ENCODE data around the gene EIPR1. TPM values are rescaled to one million over a fixed set of nuclear protein-coding genes. Genes with fewer than 3 reads are reported as not detected.

Gene EIPR1
- total and polyA plus RNA-seq, 2 donors (not counting 3 experiments of a cell fraction or from before 2014, with no cell fraction given): 30.8 to 57.3 TPM

DNA sequence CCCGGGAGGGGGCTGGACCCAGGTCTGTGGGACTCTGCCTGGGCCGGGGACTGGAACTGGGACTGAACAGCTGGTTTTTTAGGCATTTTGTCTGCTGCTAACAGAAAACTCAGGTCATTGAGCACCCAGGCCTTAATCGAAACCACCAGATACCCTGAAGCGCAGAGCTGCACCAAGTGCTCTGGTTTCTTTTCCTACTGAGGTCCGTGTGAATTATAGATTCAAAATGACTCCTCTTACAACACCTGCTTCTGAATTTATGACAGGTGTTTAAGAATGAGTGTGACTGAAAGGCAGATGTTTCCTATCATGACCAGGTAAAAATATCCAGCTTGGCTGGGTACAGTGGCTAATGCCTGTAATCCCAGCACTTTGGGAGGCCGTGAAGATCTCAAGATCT lies 49.7 kb upstream of the EIPR1 start:
- Histone ChIP-seq H3K27ac (ENCODE audit: insufficient read depth, low read depth, low read length) (no peak overlapping the region), H3K36me3 (ENCODE audit: control insufficient read depth in 2 of 2, extremely low read depth in 1 of 2, insufficient read depth in 2 of 2, low read length in 2 of 2) (peaks cover 3 to 19% of the 10 kb centered on the region in 2 experiments), H3K79me2 (ENCODE audit: control insufficient read depth, insufficient read depth, low read length) (no peaks in the 10 kb centered on the region), H3K9me1 (replicated peaks; ENCODE audit: control insufficient read depth, extremely low read depth, insufficient read depth, low read length) (no peaks in the 10 kb centered on the region), H4K20me1 (replicated peaks; ENCODE audit: control insufficient read depth, extremely low read depth, insufficient read depth, low read length) (no peaks in the 10 kb centered on the region), H2AFZ (ENCODE audit: low read depth, low read length) (no peak overlapping the region), H3K9ac (replicated peaks; ENCODE audit: extremely low read depth, insufficient read depth, low read length) (no peak overlapping the region), H3K27me3 (ENCODE audit: control insufficient read depth in 2 of 2, insufficient read depth in 2 of 2, low read length in 2 of 2) (no peaks in the 10 kb centered on the region), H3K4me2 (ENCODE audit: insufficient read depth, low read length) (no peak overlapping the region), H3K9me3 (replicated peaks; ENCODE audit: control insufficient read depth, insufficient read depth, low read length) (no peaks in the 10 kb centered on the region), H3K4me3 (replicated peaks in 1 of 3; ENCODE audit: insufficient read depth in 1 of 3, low read depth in 1 of 3, low read length in 3 of 3) (no peak overlapping the region), H3K4me1 (ENCODE audit: control insufficient read depth, extremely low read depth, insufficient read depth, low read length) (no peaks in the 10 kb centered on the region)
- TF ChIP-seq MYC (IDR thresholded peaks at IDR 0.05; ENCODE audit: low read depth, low read length) (no peak), FOS (IDR thresholded peaks at IDR 0.05; ENCODE audit: borderline replicate concordance, insufficient read depth, low read length) (no peak), POLR2A (IDR thresholded peaks at IDR 0.05; ENCODE audit: low read depth, low read length) (no peak), EZH2 (IDR thresholded peaks at IDR 0.05; ENCODE audit: borderline replicate concordance, low read depth, low read length, severe bottlenecking) (no peak), JUN (IDR thresholded peaks at IDR 0.05; ENCODE audit: borderline replicate concordance, insufficient read depth, insufficient read length, low read depth) (no peak), GATA2 (IDR thresholded peaks at IDR 0.05; ENCODE audit: insufficient read depth, insufficient read length, low read depth, low read length) (no peak), POLR2AphosphoS5 (IDR thresholded peaks at IDR 0.05; ENCODE audit: insufficient read depth, low read depth, low read length) (no peak)
- TF ChIP-seq, protein P1, sequence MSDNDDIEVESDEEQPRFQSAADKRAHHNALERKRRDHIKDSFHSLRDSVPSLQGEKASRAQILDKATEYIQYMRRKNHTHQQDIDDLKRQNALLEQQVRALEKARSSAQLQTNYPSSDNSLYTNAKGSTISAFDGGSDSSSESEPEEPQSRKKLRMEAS (IDR thresholded peaks at IDR 0.05; ENCODE audit: insufficient read depth, insufficient read length): no peak
- TF ChIP-seq, protein P2, sequence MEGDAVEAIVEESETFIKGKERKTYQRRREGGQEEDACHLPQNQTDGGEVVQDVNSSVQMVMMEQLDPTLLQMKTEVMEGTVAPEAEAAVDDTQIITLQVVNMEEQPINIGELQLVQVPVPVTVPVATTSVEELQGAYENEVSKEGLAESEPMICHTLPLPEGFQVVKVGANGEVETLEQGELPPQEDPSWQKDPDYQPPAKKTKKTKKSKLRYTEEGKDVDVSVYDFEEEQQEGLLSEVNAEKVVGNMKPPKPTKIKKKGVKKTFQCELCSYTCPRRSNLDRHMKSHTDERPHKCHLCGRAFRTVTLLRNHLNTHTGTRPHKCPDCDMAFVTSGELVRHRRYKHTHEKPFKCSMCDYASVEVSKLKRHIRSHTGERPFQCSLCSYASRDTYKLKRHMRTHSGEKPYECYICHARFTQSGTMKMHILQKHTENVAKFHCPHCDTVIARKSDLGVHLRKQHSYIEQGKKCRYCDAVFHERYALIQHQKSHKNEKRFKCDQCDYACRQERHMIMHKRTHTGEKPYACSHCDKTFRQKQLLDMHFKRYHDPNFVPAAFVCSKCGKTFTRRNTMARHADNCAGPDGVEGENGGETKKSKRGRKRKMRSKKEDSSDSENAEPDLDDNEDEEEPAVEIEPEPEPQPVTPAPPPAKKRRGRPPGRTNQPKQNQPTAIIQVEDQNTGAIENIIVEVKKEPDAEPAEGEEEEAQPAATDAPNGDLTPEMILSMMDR (IDR thresholded peaks at IDR 0.05; ENCODE audit: extremely low read depth in 1 of 2, insufficient read depth in 1 of 2, low read depth in 1 of 2, low read length in 2 of 2): no peak
- intact Hi-C loops (cut with micrococcal nuclease) (no loop called here), dilution Hi-C loops (cut with MboI; ENCODE audit: extremely low pct_ligation_motif_present, low sequenced_read_pairs) (no loop called here)
- no TSS peak for BruUV-seq (replicated peaks)
- CTCF ChIA-PET: interaction anchor here (0.8 to 1.1 kb wide), 2 partner anchors 15 to 35 kb away, joined by 3 to 5 read pairs; no protein-coding TSS in a partner anchor
- POLR2A ChIA-PET: no interaction called here
- DNase-seq (ENCODE audit: low read depth, low spot score): no peak
- no peak for FAIRE-seq
